Mesenchymal stem cell (in vitro differentiated cells and primary cell): ENCODE measurements around the gene RPTOR.

Experiments
- DNase-seq: peaks from one replicate; pipeline ENCODE4 v3.0.0-alpha.2; 2013
- H2AFZ ChIP-seq: one replicate; pipeline ENCODE4 v1.6.1; 2013; ENCODE audit warnings: low read depth, mild to moderate bottlenecking, control low read depth, inconsistent platforms, low read length, moderate library complexity
- H2AK5ac ChIP-seq: 2 replicates; pipeline ENCODE4 v1.6.1; 2013; ENCODE audit warnings: low read length, moderate library complexity, mild to moderate bottlenecking, inconsistent platforms; ENCODE audit not compliant: severe bottlenecking
- H2BK120ac ChIP-seq: one replicate; pipeline ENCODE4 v1.6.1; 2013; ENCODE audit warnings: low read depth, mild to moderate bottlenecking, inconsistent platforms, low read length, moderate library complexity
- H2BK12ac ChIP-seq, 2 experiments: one replicate each; pipeline ENCODE4 v1.6.1; 2013; ENCODE audit warnings: inconsistent platforms in 2 of 2, low read length in 2 of 2, mild to moderate bottlenecking in 2 of 2, moderate library complexity in 2 of 2, control low read depth in 1 of 2
- H2BK15ac ChIP-seq: one replicate; pipeline ENCODE4 v1.6.1; 2013; ENCODE audit warnings: mild to moderate bottlenecking, low read depth, inconsistent platforms; ENCODE audit not compliant: poor library complexity, severe bottlenecking
- H2BK5ac ChIP-seq: 2 replicates; pipeline ENCODE4 v1.6.1; 2013; ENCODE audit warnings: low read depth, mild to moderate bottlenecking, low read length, control low read depth, inconsistent platforms; ENCODE audit not compliant: poor library complexity, severe bottlenecking
- H3K14ac ChIP-seq, 2 experiments: one replicate each; pipeline ENCODE4 v1.6.1; 2013; ENCODE audit warnings: inconsistent platforms in 2 of 2, low read length in 2 of 2, control low read depth in 1 of 2, mild to moderate bottlenecking in 1 of 2, moderate library complexity in 1 of 2
- H3K18ac ChIP-seq, 2 experiments: one replicate each; pipeline ENCODE4 v1.6.1; 2013; ENCODE audit warnings: inconsistent platforms in 2 of 2, low read length in 2 of 2, control low read depth in 1 of 2, low read depth in 1 of 2, mild to moderate bottlenecking in 1 of 2
- H3K23ac ChIP-seq, 2 experiments: one replicate each; pipeline ENCODE4 v1.6.1; 2013; ENCODE audit warnings: inconsistent platforms in 2 of 2, low read length in 2 of 2, mild to moderate bottlenecking in 2 of 2, moderate library complexity in 2 of 2, control low read depth in 1 of 2
- H3K27ac ChIP-seq: 2 replicates; pipeline ENCODE4 v1.5.1; 2013; ENCODE audit warnings: mild to moderate bottlenecking, moderate library complexity, low read length, control low read depth, inconsistent platforms; ENCODE audit not compliant: poor library complexity, severe bottlenecking
- H3K27me3 ChIP-seq, 2 experiments: 2 replicates each; pipeline versions ENCODE4 v1.6.1 to v1.7.0; 2013; ENCODE audit warnings: low read length in 2 of 2, mild to moderate bottlenecking in 2 of 2, moderate library complexity in 2 of 2, control low read depth in 1 of 2, inconsistent platforms in 1 of 2; ENCODE audit not compliant: control insufficient read depth in 1 of 2, insufficient read depth in 1 of 2
- H3K36me3 ChIP-seq, 2 experiments: 2 replicates each; pipeline versions ENCODE4 v1.6.1 to v1.7.0; 2013; ENCODE audit warnings: low read length in 2 of 2, control low read depth in 1 of 2, inconsistent platforms in 1 of 2, low read depth in 1 of 2, mild to moderate bottlenecking in 1 of 2; ENCODE audit not compliant: insufficient read depth in 2 of 2, control insufficient read depth in 1 of 2
- H3K4ac ChIP-seq, 2 experiments: one replicate each; pipeline ENCODE4 v1.6.1; 2013; ENCODE audit warnings: inconsistent platforms in 2 of 2, low read length in 2 of 2, mild to moderate bottlenecking in 2 of 2, moderate library complexity in 2 of 2, control low read depth in 1 of 2, low read depth in 1 of 2
- H3K4me1 ChIP-seq: 2 replicates; pipeline ENCODE4 v1.6.1; 2013; ENCODE audit warnings: low read depth, low read length, control low read depth; ENCODE audit not compliant: control insufficient read depth, insufficient read depth
- H3K4me2 ChIP-seq: 2 replicates; pipeline ENCODE4 v1.6.1; 2013; ENCODE audit warnings: low read length, mild to moderate bottlenecking, inconsistent platforms; ENCODE audit not compliant: poor library complexity, severe bottlenecking
- H3K4me3 ChIP-seq, 2 experiments: 2 replicates each; pipeline versions ENCODE4 v1.5.1 to v1.7.0; 2013; ENCODE audit warnings: low read length in 2 of 2, mild to moderate bottlenecking in 2 of 2, control low read depth in 1 of 2, low read depth in 1 of 2; ENCODE audit not compliant: insufficient read depth in 1 of 2
- H3K79me1 ChIP-seq: replicated peaks from 2 replicates; pipeline ENCODE4 v1.6.1; 2013; ENCODE audit warnings: mild to moderate bottlenecking, control low read depth, low read length, inconsistent platforms; ENCODE audit not compliant: poor library complexity, severe bottlenecking
- H3K9ac ChIP-seq: 2 replicates; pipeline ENCODE4 v1.7.0; 2013; ENCODE audit warnings: mild to moderate bottlenecking, low read length, moderate library complexity
- H3K9me3 ChIP-seq: 2 replicates; pipeline ENCODE4 v1.7.0; 2013; ENCODE audit warnings: mild to moderate bottlenecking, low read length; ENCODE audit not compliant: control insufficient read depth
- H4K8ac ChIP-seq: one replicate; pipeline ENCODE4 v1.6.1; 2013; ENCODE audit warnings: inconsistent platforms, mild to moderate bottlenecking, low read length, moderate library complexity
- H4K91ac ChIP-seq: one replicate; pipeline ENCODE4 v1.6.1; 2013; ENCODE audit warnings: mild to moderate bottlenecking, low read length, inconsistent platforms
- WGBS: methylation state at CpG from one replicate; pipeline ENCODE4 v1.1.7; 2013; ENCODE audit warnings: mixed read lengths; 5-methylcytosine and 5-hydroxymethylcytosine counted together

The RPTOR gene

DNA sequence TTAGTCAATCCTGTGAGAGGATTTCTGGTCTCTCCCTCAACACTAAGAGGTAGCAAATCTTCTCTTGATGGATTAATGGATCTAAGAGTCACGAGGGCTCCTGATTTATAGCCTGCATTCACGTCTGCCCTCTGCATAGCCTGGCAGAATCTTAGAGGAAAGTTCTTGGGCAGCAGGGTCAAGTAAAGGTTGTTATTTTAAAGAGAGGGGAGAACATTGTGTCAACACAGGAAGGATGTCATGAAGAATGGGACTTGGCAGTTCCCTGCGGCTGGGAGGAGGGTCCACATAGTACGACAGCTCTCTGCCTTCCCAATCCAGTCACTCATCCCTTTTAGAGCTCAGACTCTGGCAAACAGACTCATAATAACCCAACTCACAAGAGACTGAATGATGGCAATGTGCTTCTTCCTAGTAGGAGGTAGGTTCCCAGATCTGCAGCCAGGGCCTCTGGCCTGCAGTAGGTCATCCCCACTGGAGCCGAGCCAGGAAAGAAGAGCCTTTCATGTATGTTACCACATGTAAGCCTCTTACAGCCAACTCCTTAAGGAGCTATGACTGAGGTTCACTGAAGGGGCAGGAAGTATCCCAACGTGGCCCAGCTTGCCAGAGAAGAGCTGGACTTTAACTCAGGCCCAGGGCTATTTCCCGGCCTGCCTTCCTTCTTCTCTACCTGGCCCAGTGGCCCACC is 25.4 kb upstream of the RPTOR start:
- peaks cover 3% of the 10 kb centered on the region for H3K9me3 ChIP-seq
- H3K9ac ChIP-seq = no peak overlapping the region
- H3K14ac ChIP-seq = no peak overlapping the region
- no peak overlapping the region for H2BK5ac ChIP-seq
- no peaks in the 10 kb centered on the region for H3K36me3 ChIP-seq
- no peak overlapping the region for H2BK120ac ChIP-seq
- H3K18ac ChIP-seq = no peak overlapping the region
- H4K91ac ChIP-seq = no peak overlapping the region
- H2BK12ac ChIP-seq = no peak overlapping the region
- no peak overlapping the region for H3K27ac ChIP-seq
- H3K79me1 ChIP-seq = no peaks in the 10 kb centered on the region
- no peak overlapping the region for H3K4me3 ChIP-seq
- H3K4me2 ChIP-seq = no peak overlapping the region
- peaks cover 1% of the 10 kb centered on the region for H3K4me1 ChIP-seq
- H2AK5ac ChIP-seq = no peak overlapping the region
- H2BK15ac ChIP-seq = no peak overlapping the region
- H2AFZ ChIP-seq = no peak overlapping the region
- DNase-seq = peak; percentile 35
- no peak overlapping the region for H4K8ac ChIP-seq
- H3K4ac ChIP-seq = no peak overlapping the region
- peaks cover 4 to 41% of the 10 kb centered on the region in 2 experiments for H3K27me3 ChIP-seq
- WGBS = 37% methylated on average over 7 of the region's 7 CpGs
- no peak overlapping the region for H3K23ac ChIP-seq

DNA sequence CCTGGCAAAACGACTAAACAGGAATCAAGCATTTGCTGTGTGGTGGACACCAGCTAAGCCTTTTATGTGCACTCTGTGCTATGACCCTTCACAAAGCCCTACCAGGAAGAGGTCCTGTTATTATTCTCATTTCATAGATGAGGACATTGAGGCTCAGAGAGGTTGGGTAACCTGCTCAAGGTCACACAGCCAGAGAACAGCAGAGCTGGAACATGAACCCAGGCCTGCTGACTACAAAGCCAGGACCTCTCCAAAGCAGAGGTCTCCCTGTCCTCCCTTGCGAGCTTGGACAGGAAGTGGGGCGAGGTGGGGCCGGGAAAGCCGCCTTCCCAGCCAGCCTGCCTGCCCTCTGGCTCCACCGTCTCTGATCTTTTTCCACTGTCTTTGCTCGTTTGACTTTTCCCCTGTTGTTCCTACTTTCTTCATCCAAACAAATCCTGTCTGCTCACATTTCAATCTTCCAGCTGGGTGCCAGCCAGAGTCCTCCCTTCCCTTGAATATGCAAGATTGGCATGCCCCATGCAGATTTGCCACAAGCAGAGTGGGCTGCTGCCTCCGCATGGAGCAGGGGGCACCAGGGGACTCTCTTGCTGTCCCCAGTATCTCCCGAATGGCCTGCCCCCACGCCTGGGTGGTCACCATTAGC is 23.7 kb upstream of the RPTOR start:
- H3K9ac ChIP-seq = no peak overlapping the region
- H4K8ac ChIP-seq = no peak overlapping the region
- WGBS = 72% methylated on average over 10 of the region's 10 CpGs
- H3K4ac ChIP-seq = no peak overlapping the region
- H3K36me3 ChIP-seq = no peaks in the 10 kb centered on the region
- no peak overlapping the region for H2BK15ac ChIP-seq
- no peak overlapping the region for H2BK12ac ChIP-seq
- H3K18ac ChIP-seq = no peak overlapping the region
- H4K91ac ChIP-seq = no peak overlapping the region
- no peak overlapping the region for H2BK120ac ChIP-seq
- H3K27me3 ChIP-seq = peaks cover 4 to 53% of the 10 kb centered on the region in 2 experiments
- no peak overlapping the region for H2AFZ ChIP-seq
- H2BK5ac ChIP-seq = no peak overlapping the region
- H3K27ac ChIP-seq = no peak overlapping the region
- no peak overlapping the region for H3K23ac ChIP-seq
- no peak overlapping the region for H3K4me2 ChIP-seq
- no peak overlapping the region for H3K4me3 ChIP-seq
- no peaks in the 10 kb centered on the region for H3K79me1 ChIP-seq
- peak overlapping the region in 1 of 2 experiments; percentile 19 for H3K14ac ChIP-seq
- DNase-seq = no peak
- no peak overlapping the region for H2AK5ac ChIP-seq
- peaks cover 4% of the 10 kb centered on the region for H3K4me1 ChIP-seq
- H3K9me3 ChIP-seq = peaks cover 3% of the 10 kb centered on the region

DNA sequence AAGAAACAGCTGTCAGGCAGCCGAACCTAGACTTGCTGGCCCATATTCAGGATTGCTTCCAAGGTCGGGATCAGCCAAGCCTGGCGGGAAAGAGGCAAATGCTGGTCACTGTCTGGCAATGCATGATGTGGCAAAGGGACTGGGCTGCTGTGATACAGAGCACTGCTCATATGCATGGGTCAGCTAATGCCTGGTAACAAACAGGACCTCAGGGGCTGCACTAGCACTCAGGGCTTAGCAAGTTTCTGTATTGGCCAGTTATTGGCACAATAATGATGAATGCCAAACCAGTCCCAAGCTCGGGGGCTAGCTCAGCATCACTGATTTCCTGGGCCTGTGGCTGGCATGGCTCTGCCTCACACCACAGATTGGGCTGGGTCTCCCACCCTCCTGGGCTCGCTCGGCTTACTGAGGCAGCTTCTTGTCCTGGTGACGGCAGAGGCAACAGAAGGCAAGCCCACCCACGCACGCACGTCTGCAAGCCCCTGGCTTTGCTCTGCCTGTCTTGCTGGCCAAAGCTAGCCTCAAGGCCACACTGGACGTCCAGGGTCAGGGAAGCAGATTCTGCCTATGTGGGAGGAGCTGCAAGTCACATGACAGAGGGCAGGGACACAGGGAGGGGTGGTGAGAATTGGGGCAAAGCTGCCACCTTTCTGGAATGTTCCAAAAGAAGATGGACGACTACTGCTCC is 21.4 kb upstream of the RPTOR start:
- H3K79me1 ChIP-seq = no peaks in the 10 kb centered on the region
- H3K14ac ChIP-seq = no peak overlapping the region
- 86% methylated on average over 12 of the region's 12 CpGs for WGBS
- H3K36me3 ChIP-seq = no peaks in the 10 kb centered on the region
- no peak overlapping the region for H3K27ac ChIP-seq
- H2BK120ac ChIP-seq = no peak overlapping the region
- no peak overlapping the region for H3K4me2 ChIP-seq
- no peak overlapping the region for H3K9ac ChIP-seq
- H4K8ac ChIP-seq = no peak overlapping the region
- H3K4me1 ChIP-seq = peaks cover 14% of the 10 kb centered on the region
- no peak overlapping the region for H3K4me3 ChIP-seq
- H2AFZ ChIP-seq = no peak overlapping the region
- no peak overlapping the region for H3K23ac ChIP-seq
- no peak overlapping the region for H2AK5ac ChIP-seq
- DNase-seq = no peak
- peaks cover 3% of the 10 kb centered on the region for H3K9me3 ChIP-seq
- H3K4ac ChIP-seq = no peak overlapping the region
- peaks cover 0 to 63% of the 10 kb centered on the region in 2 experiments for H3K27me3 ChIP-seq
- no peak overlapping the region for H2BK12ac ChIP-seq
- H2BK5ac ChIP-seq = no peak overlapping the region
- no peak overlapping the region for H2BK15ac ChIP-seq
- no peak overlapping the region for H4K91ac ChIP-seq
- no peak overlapping the region for H3K18ac ChIP-seq
